Measurements from ENCODE around the gene LRMDA.

The LRMDA gene

DNA sequence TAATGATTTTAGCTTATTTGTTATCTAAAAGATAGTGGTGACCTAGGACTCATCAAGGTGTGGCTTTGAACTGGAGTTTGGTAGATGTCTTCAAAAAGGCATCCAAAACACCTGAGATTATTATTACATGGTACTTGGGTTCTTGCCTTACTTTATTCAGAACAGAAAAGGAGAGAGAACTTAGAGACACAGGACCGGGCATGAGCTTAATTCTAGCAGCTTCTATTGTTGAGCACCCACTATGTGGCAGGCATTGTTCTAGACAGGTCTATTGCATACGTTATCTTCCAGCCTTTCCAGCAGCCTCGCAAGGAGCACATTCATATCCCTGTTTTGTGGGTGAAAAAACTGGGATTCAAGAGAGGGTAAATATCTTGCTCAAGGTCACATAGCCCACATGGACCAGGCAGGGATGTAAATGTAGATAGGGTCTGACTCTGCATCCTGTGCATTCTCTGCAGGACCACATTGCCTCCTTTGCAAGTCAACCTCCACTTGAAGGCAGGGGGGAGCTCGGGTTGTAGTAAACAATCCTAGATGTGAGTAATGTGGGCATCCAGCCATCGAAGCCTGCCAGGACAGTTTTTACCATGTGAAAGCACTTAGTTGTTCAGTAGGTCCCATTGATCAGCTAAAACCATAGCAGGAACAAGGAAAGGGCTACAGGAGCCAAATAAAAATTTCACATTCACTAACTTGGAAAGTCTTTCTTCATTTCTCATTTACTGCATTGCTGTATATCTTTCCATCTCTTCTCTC lies 551.4 kb downstream of the LRMDA start:
- Histone ChIP-seq H3K36me3 (no peaks in the 10 kb centered on the region), H3K4me3 (ENCODE audit: low read depth, low read length) (no peak overlapping the region), H3K27me3 (ENCODE audit: insufficient read depth, low read depth, severe bottlenecking) (no peaks in the 10 kb centered on the region), H3K9me3 (ENCODE audit: severe bottlenecking) (no peaks in the 10 kb centered on the region), H3K27ac (no peak overlapping the region)
- TF ChIP-seq, protein P1, sequence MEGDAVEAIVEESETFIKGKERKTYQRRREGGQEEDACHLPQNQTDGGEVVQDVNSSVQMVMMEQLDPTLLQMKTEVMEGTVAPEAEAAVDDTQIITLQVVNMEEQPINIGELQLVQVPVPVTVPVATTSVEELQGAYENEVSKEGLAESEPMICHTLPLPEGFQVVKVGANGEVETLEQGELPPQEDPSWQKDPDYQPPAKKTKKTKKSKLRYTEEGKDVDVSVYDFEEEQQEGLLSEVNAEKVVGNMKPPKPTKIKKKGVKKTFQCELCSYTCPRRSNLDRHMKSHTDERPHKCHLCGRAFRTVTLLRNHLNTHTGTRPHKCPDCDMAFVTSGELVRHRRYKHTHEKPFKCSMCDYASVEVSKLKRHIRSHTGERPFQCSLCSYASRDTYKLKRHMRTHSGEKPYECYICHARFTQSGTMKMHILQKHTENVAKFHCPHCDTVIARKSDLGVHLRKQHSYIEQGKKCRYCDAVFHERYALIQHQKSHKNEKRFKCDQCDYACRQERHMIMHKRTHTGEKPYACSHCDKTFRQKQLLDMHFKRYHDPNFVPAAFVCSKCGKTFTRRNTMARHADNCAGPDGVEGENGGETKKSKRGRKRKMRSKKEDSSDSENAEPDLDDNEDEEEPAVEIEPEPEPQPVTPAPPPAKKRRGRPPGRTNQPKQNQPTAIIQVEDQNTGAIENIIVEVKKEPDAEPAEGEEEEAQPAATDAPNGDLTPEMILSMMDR (IDR thresholded peaks at IDR 0.05; ENCODE audit: low read depth, low read length), result no peak
- DNase-seq, result no peak

DNA sequence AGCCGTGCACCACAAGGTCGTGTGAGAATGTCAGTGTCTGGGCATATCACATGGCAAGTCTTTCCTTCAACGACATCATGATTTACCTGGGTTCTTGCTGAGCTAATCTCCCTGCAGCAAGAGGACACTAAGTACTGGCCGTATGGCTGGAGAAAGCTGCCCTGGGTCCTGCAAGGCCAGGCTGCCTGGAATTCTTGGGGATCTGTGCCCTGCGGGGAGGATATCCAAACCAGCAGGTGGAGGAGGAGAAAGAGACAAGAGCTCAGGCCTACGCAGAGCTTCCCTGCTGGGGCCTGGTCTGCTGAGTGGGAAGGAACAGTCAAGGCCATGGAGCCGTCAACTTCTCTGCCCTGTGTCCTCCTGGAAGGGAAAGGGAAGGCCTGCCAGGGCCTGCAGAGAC lies 552.6 kb downstream of the LRMDA start:
- peak; percentile 73 for DNase-seq

DNA sequence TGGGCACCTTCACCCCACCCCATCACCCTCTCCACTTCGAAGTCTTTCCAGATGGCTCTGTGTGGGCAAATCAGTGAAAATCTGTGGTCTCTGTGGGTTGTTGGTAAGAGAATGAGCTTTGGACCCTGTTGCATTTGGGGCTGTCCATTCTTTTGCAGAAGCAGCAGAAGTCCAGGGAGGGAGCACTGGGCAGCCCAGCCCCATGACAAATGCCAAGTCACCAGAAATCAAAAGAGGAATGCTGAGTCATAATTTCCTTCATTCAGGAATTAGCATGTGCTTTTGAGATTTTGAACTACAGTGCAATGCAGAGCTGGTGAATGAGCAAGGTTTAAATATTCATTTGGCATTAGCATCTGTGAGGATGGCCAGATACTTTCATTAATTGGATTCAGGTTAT lies 556.2 kb downstream of the LRMDA start:
- no peaks in the 10 kb centered on the region for H3K36me3 ChIP-seq
- H3K27ac ChIP-seq, result no peak overlapping the region
- no peaks in the 10 kb centered on the region for H3K27me3 ChIP-seq (ENCODE audit: insufficient read depth, low read depth, severe bottlenecking)
- H3K4me3 ChIP-seq (ENCODE audit: low read depth, low read length), result no peak overlapping the region
- no peak for DNase-seq
- TF ChIP-seq, protein P1 (IDR thresholded peaks at IDR 0.05; ENCODE audit: low read depth, low read length), result no peak
- H3K9me3 ChIP-seq (ENCODE audit: severe bottlenecking), result no peaks in the 10 kb centered on the region

More for the DNA sequence above, 552.6 kb downstream of the LRMDA start:
- Histone ChIP-seq H3K27ac (no peak overlapping the region), H3K9me3 (ENCODE audit: severe bottlenecking) (no peaks in the 10 kb centered on the region), H3K36me3 (no peaks in the 10 kb centered on the region), H3K27me3 (ENCODE audit: insufficient read depth, low read depth, severe bottlenecking) (no peaks in the 10 kb centered on the region), H3K4me3 (ENCODE audit: low read depth, low read length) (no peak overlapping the region)
- TF ChIP-seq, protein P1 (IDR thresholded peaks at IDR 0.05; ENCODE audit: low read depth, low read length), result no peak

DNA sequence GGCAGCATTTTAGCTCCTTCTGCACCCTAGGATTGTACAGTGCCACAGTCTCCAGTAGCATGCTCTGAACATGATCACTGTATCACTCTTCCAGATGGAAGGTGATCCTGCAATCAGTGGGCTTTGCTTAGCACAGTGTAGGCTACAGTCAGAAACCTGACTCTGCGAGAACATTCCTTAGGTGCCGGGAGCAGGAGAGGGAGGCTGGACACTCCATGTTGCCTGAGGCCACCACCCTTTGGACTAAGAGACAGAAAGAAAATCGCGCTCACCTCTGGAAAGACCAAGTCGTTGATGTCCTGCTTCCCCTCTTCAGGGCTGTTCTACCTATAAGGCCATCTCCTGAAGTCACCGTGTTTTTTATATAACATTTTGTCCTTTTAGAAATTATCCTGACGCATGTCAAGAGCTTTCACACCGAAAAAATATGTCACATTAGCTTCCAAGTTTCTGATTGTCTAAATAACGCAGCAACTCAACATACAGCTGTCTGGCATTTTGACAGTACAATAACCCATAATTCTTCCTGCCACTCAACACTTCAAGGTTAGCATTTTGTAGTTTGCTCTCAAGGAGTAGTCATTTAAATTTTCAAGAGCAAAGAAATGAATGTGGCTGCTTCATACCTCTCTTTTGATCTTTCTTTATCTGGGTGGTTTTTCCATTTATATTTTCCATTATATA lies 563.1 kb downstream of the LRMDA start:
- TF ChIP-seq, protein P1 (IDR thresholded peaks at IDR 0.05; ENCODE audit: low read depth, low read length), result no peak
- Histone ChIP-seq H3K27ac (no peak overlapping the region), H3K27me3 (ENCODE audit: insufficient read depth, low read depth, severe bottlenecking) (no peaks in the 10 kb centered on the region), H3K36me3 (no peaks in the 10 kb centered on the region), H3K4me3 (ENCODE audit: low read depth, low read length) (no peak overlapping the region), H3K9me3 (ENCODE audit: severe bottlenecking) (no peaks in the 10 kb centered on the region)
- no peak for DNase-seq

DNA sequence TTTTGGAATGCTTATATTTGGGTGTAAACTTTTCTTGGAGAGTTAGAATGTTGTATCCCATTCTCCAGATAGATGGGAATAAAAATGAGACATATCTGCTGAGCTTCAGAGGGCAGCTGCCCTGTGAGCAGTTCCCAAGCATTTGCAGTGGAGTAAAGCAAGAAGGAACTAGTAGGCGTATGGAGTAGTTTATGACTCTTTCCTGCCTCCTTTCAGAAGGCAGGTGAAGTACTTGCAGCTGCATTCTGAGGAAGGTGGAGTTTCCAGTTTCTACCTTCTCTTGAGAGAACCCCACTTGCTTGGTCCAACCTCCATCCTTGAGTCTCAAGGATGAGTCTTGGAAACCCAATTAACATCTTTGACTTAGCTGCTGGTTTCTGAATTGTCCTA lies 563.6 kb downstream of the LRMDA start:
- TF ChIP-seq, protein P1 (IDR thresholded peaks at IDR 0.05; ENCODE audit: low read depth, low read length), result no peak
- H3K27me3 ChIP-seq (ENCODE audit: insufficient read depth, low read depth, severe bottlenecking), result no peaks in the 10 kb centered on the region
- H3K4me3 ChIP-seq (ENCODE audit: low read depth, low read length), result no peak overlapping the region
- no peak overlapping the region for H3K27ac ChIP-seq
- DNase-seq, result no peak
- no peaks in the 10 kb centered on the region for H3K36me3 ChIP-seq
- H3K9me3 ChIP-seq (ENCODE audit: severe bottlenecking), result no peaks in the 10 kb centered on the region

All from WERI-Rb-1 (cell line).